ENCODE results near the gene GCLM. TPM values are rescaled to one million over a fixed set of nuclear protein-coding genes. Genes with fewer than 3 reads are reported as not detected.

Gene GCLM
- polyA plus RNA-seq, 3 donors, result 1.2 to 4.4 (median 3.2) TPM

DNA sequence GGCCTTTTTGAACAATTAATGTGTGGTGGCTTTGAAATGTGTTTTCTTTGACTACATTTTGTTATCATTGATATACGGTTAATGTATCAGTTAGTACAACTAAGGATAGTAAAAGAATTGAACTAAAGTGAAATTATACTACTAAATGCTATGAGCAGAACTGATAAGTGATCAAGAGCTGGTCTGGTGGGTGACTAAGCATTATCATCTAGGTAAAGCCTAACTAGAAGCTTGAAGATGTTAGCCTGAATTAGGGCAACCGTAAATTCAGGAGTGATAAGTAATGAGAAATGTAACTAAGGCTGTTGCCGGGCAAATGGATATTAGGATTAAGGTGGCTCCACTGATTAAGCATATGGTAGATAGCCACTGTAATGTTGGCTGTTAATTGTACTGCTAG is 16.0 kb upstream of the GCLM start:
- no peak overlapping the region for H3K4me3 ChIP-seq (replicated peaks in 1 of 3; ENCODE audit: low read depth in 2 of 3, low read length in 3 of 3)
- H3K79me2 ChIP-seq (ENCODE audit: insufficient read depth, low read length), result no peaks in the 10 kb centered on the region
- Mint-ChIP-seq H3K27ac (no peak overlapping the region), H3K36me3 (no peaks in the 10 kb centered on the region), H3K4me1 (no peaks in the 10 kb centered on the region), H3K27me3 (ENCODE audit: low read depth in 3 of 3) (peaks cover 0 to 3% (median 1%) of the 10 kb centered on the region in 3 donors), H3K9me3 (peaks cover 0 to 10% (median 2%) of the 10 kb centered on the region in 7 donors), H3K4me3 (no peak overlapping the region)
- no peaks in the 10 kb centered on the region for H3K9me3 ChIP-seq (replicated peaks in 1 of 2; ENCODE audit: control insufficient read depth in 1 of 2, insufficient read depth in 1 of 2, low read length in 2 of 2)
- H3K36me3 ChIP-seq (replicated peaks in 1 of 2; ENCODE audit: control insufficient read depth in 1 of 2, insufficient read depth in 2 of 2, low read length in 2 of 2), result no peaks in the 10 kb centered on the region
- H3K4me2 ChIP-seq (replicated peaks; ENCODE audit: extremely low read depth, low read length, poor library complexity, severe bottlenecking), result no peak overlapping the region
- no peak overlapping the region for H3K9ac ChIP-seq (ENCODE audit: insufficient read depth, low read length, poor library complexity, severe bottlenecking)
- no peak overlapping the region for H2AFZ ChIP-seq (ENCODE audit: insufficient read depth, low read depth, low read length, poor library complexity, severe bottlenecking)
- 100% methylated on average over 2 of the region's 3 CpGs for WGBS (ENCODE audit: insufficient coverage)
- H3K27me3 ChIP-seq (ENCODE audit: control insufficient read depth in 2 of 2, insufficient read depth in 2 of 2, low read length in 2 of 2), result no peaks in the 10 kb centered on the region
- no peak for DNase-seq
- no peak overlapping the region for H3K27ac ChIP-seq (ENCODE audit: low read depth in 1 of 2, low read length in 2 of 2)
- no peaks in the 10 kb centered on the region for H4K20me1 ChIP-seq (ENCODE audit: insufficient read depth, low read length)
- intact Hi-C loops (cut with micrococcal nuclease), result no loop called here
- no peaks in the 10 kb centered on the region for H3K4me1 ChIP-seq (ENCODE audit: control insufficient read depth in 1 of 2, insufficient read depth in 2 of 2, low read length in 2 of 2)
- TF ChIP-seq, protein P1, sequence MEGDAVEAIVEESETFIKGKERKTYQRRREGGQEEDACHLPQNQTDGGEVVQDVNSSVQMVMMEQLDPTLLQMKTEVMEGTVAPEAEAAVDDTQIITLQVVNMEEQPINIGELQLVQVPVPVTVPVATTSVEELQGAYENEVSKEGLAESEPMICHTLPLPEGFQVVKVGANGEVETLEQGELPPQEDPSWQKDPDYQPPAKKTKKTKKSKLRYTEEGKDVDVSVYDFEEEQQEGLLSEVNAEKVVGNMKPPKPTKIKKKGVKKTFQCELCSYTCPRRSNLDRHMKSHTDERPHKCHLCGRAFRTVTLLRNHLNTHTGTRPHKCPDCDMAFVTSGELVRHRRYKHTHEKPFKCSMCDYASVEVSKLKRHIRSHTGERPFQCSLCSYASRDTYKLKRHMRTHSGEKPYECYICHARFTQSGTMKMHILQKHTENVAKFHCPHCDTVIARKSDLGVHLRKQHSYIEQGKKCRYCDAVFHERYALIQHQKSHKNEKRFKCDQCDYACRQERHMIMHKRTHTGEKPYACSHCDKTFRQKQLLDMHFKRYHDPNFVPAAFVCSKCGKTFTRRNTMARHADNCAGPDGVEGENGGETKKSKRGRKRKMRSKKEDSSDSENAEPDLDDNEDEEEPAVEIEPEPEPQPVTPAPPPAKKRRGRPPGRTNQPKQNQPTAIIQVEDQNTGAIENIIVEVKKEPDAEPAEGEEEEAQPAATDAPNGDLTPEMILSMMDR (IDR thresholded peaks at IDR 0.05), result no peak

DNA sequence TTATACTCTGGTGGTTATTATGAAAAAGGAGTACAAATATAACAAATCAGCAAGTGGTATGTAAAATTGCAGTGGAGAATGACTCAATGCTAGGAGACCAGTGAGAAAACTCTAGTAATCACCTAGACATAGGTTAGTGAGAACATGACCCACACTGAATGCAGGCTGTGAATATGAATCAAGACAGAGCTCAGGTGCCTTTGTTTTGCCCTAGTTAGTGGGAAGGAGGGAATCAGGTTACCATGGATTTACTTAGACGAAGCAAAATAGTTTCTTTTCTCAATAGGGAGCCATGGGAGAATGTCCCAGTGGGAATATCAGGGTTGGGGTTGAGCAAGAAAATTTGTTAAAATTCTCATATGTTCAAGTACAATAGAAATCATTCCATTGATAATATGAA is 10.6 kb upstream of the GCLM start:
- H3K36me3 Mint-ChIP-seq, result no peaks in the 10 kb centered on the region
- H3K9me3 Mint-ChIP-seq, result peaks cover 2 to 11% (median 3%) of the 10 kb centered on the region in 7 donors
- Histone ChIP-seq H3K9ac (ENCODE audit: insufficient read depth, low read length, poor library complexity, severe bottlenecking) (no peak overlapping the region), H2AFZ (ENCODE audit: insufficient read depth, low read depth, low read length, poor library complexity, severe bottlenecking) (no peak overlapping the region), H3K27me3 (ENCODE audit: control insufficient read depth in 2 of 2, insufficient read depth in 2 of 2, low read length in 2 of 2) (no peaks in the 10 kb centered on the region), H3K27ac (ENCODE audit: low read depth in 1 of 2, low read length in 2 of 2) (no peak overlapping the region), H3K4me1 (ENCODE audit: control insufficient read depth in 1 of 2, insufficient read depth in 2 of 2, low read length in 2 of 2) (no peaks in the 10 kb centered on the region), H3K4me2 (replicated peaks; ENCODE audit: extremely low read depth, low read length, poor library complexity, severe bottlenecking) (no peak overlapping the region), H3K9me3 (replicated peaks in 1 of 2; ENCODE audit: control insufficient read depth in 1 of 2, insufficient read depth in 1 of 2, low read length in 2 of 2) (peaks cover 0 to 6% of the 10 kb centered on the region in 2 donors), H3K36me3 (replicated peaks in 1 of 2; ENCODE audit: control insufficient read depth in 1 of 2, insufficient read depth in 2 of 2, low read length in 2 of 2) (no peaks in the 10 kb centered on the region), H3K79me2 (ENCODE audit: insufficient read depth, low read length) (no peaks in the 10 kb centered on the region), H3K4me3 (replicated peaks in 1 of 3; ENCODE audit: low read depth in 2 of 3, low read length in 3 of 3) (no peak overlapping the region), H4K20me1 (ENCODE audit: insufficient read depth, low read length) (no peaks in the 10 kb centered on the region)
- peaks cover 2 to 5% (median 5%) of the 10 kb centered on the region in 3 donors for H3K27me3 Mint-ChIP-seq (ENCODE audit: low read depth in 3 of 3)
- DNase-seq, result no peak
- no peak overlapping the region for H3K4me3 Mint-ChIP-seq
- no peak overlapping the region for H3K27ac Mint-ChIP-seq
- WGBS (ENCODE audit: insufficient coverage), result no CpG with 5 or more reads among the region's 1 CpG
- intact Hi-C loops (cut with micrococcal nuclease), result no loop called here
- no peaks in the 10 kb centered on the region for H3K4me1 Mint-ChIP-seq
- TF ChIP-seq, protein P1 (IDR thresholded peaks at IDR 0.05), result no peak

Data from CD14-positive monocyte (primary cell).